Common myeloid progenitor, CD34-positive (primary cell): ENCODE measurements around the gene SAMD8.
"Not testable (repeated sequence)": the region's sequence is repeated elsewhere in the genome, so short reads cannot be mapped to it uniquely, and the experiment has no call there.

ENCODE experiments used
- CTCF ChIA-PET: fragments of 350-600 bp; sonication (Branson Sonifier 250); formaldehyde crosslinking; loops from one replicate; lab custom pipeline; 2021; ENCODE audit warnings: antibody characterized with exemption; lab: Charles Lee
- POLR2A ChIA-PET: fragments of 350-600 bp; sonication (Branson Sonifier 250); formaldehyde crosslinking; loops from one replicate; lab custom pipeline; 2021; ENCODE audit warnings: antibody characterized with exemption; lab: Charles Lee
- DNase-seq, 3 donors: peaks; one replicate each; pipeline versions ENCODE4 v3.0.0 to v3.0.0-alpha.2; 2013
- H3K27ac ChIP-seq, 2 experiments: 1 replicate in 1 of 2; 2 replicates in 1 of 2; pipeline ENCODE4 v1.7.0; 2013; ENCODE audit warnings: inconsistent platforms in 2 of 2, low read length in 2 of 2, mild to moderate bottlenecking in 2 of 2, low read depth in 1 of 2, moderate library complexity in 1 of 2; ENCODE audit not compliant: severe bottlenecking in 2 of 2, insufficient read depth in 1 of 2, poor library complexity in 1 of 2
- H3K27me3 ChIP-seq, 5 experiments: replicated peaks in 2 of 5; 1 replicate in 3 of 5; 2 replicates in 2 of 5; pipeline versions ENCODE4 v1.6.1 to v1.7.0; 2013; ENCODE audit warnings: low read length in 4 of 5, mild to moderate bottlenecking in 2 of 5, moderate library complexity in 2 of 5, inconsistent platforms in 1 of 5; ENCODE audit not compliant: insufficient read depth in 5 of 5, control insufficient read depth in 4 of 5
- H3K36me3 ChIP-seq, 4 experiments: 1 replicate in 2 of 4; 2 replicates in 2 of 4; pipeline versions ENCODE4 v1.6.1 to v1.7.0; 2013; ENCODE audit warnings: low read length in 3 of 4, control low read depth in 1 of 4, mild to moderate bottlenecking in 1 of 4; ENCODE audit not compliant: control insufficient read depth in 4 of 4, insufficient read depth in 4 of 4
- H3K4me1 ChIP-seq, 4 experiments: 1 replicate in 3 of 4; 2 replicates in 1 of 4; pipeline versions ENCODE4 v1.6.1 to v1.7.1; 2013; ENCODE audit warnings: low read length in 3 of 4, mild to moderate bottlenecking in 3 of 4, control low read depth in 1 of 4, inconsistent platforms in 1 of 4, moderate library complexity in 1 of 4; ENCODE audit not compliant: control insufficient read depth in 4 of 4, insufficient read depth in 4 of 4; ENCODE audit errors: control extremely low read depth in 1 of 4
- H3K4me3 ChIP-seq, 7 experiments: 1 replicate in 4 of 7; 2 replicates in 3 of 7; pipeline versions ENCODE4 v1.5.1 to v1.7.0; 2013; ENCODE audit warnings: mild to moderate bottlenecking in 7 of 7, low read length in 6 of 7, moderate library complexity in 6 of 7, inconsistent platforms in 2 of 7, low read depth in 2 of 7, control low read depth in 1 of 7; ENCODE audit not compliant: insufficient read depth in 4 of 7, control insufficient read depth in 1 of 7; ENCODE audit errors: extremely low read depth in 1 of 7
- H3K9me3 ChIP-seq, 5 experiments: 1 replicate in 4 of 5; 2 replicates in 1 of 5; pipeline versions ENCODE4 v1.6.1 to v1.7.1; 2013; ENCODE audit warnings: low read length in 4 of 5, mild to moderate bottlenecking in 2 of 5, inconsistent platforms in 1 of 5, low read depth in 1 of 5, moderate library complexity in 1 of 5; ENCODE audit not compliant: control insufficient read depth in 4 of 5, insufficient read depth in 2 of 5; ENCODE audit errors: control extremely low read depth in 1 of 5
- WGBS: methylation state at CpG from one replicate; pipeline ENCODE4 v1.1.5; 2013; ENCODE audit not compliant: insufficient coverage; 5-methylcytosine and 5-hydroxymethylcytosine counted together

Gene SAMD8

GRCh38 chr10:75210282-75211006, 99.0 kb downstream of the SAMD8 start, which contains the start of gene VDAC2:
Gene VDAC2, plus strand, starts transcription at chr10:75210796. Its CDS starts 363 bp downstream, at chr10:75211159.
- Histone ChIP-seq H3K4me1 (peaks cover 8 to 23% (median 17%) of the 10 kb centered on the region in 4 experiments), H3K4me3 (peak within 1 kb of the TSS; percentile 89 to 98 (median 96)), H3K27ac (peak within 1 kb of the TSS; percentile 93 to 95), H3K9me3 (no peaks in the 10 kb centered on the region), H3K27me3 (no peaks in the 10 kb centered on the region), H3K36me3 (peaks cover 0 to 24% (median 14%) of the 10 kb centered on the region in 4 experiments)
- ChIA-PET CTCF (interaction anchor here (0.6 to 3.4 kb wide), 12 partner anchors 12 to 112 kb away, joined by 3 to 21 read pairs (median 6); partner anchors contain the start of gene COMTD1), POLR2A (interaction anchor here (0.6 to 2.1 kb wide), 7 partner anchors 9 to 1714 kb away, joined by 3 to 8 read pairs (median 4); partner anchors contain the start of genes PPP3CB and SAMD8)
- WGBS = under 1% methylated on average over 70 of the region's 80 CpGs
- peak; percentile 90 to 96 (median 95) for DNase-seq

- Histone ChIP-seq H3K9me3 (no peaks in the 10 kb centered on the region), H3K4me3 (peak overlapping the region; percentile 89 to 98 (median 96)), H3K27ac (peak overlapping the region; percentile 93 to 95), H3K4me1 (peaks cover 8 to 23% (median 17%) of the 10 kb centered on the region in 4 experiments), H3K27me3 (no peaks in the 10 kb centered on the region), H3K36me3 (peaks cover 3 to 30% (median 18%) of the 10 kb centered on the region in 4 experiments)
- peak in 2 of 3 donors; percentile 46 to 55 for DNase-seq
- WGBS = 0% methylated on average over 21 of the region's 38 CpGs
- POLR2A ChIA-PET = interaction anchor here (0.6 to 2.1 kb wide), 7 partner anchors 9 to 1715 kb away, joined by 3 to 8 read pairs (median 4); partner anchors contain the start of genes PPP3CB and SAMD8
- CTCF ChIA-PET = interaction anchor here (0.6 to 3.4 kb wide), 10 partner anchors 11 to 95 kb away, joined by 3 to 21 read pairs (median 6); partner anchors contain the start of gene COMTD1
Observed at GRCh38 chr10:75211007-75211691, 99.7 kb downstream of the SAMD8 start.

GRCh38 chr10:75212343-75212742, 100.9 kb downstream of the SAMD8 start:
- H3K4me1 ChIP-seq = peaks cover 8 to 23% (median 17%) of the 10 kb centered on the region in 4 experiments
- CTCF ChIA-PET = interaction anchor here (0.6 to 3.4 kb wide), 5 partner anchors 18 to 59 kb away, joined by 3 to 21 read pairs (median 8); partner anchors contain the start of gene COMTD1
- peaks cover 9 to 42% (median 29%) of the 10 kb centered on the region in 4 experiments for H3K36me3 ChIP-seq
- peak overlapping the region in 4 of 7 experiments; percentile 17 to 98 (median 95) for H3K4me3 ChIP-seq
- H3K27me3 ChIP-seq = no peaks in the 10 kb centered on the region
- peak overlapping the region; percentile 93 to 95 for H3K27ac ChIP-seq
- DNase-seq = no peak
- H3K9me3 ChIP-seq = no peaks in the 10 kb centered on the region
- POLR2A ChIA-PET = interaction anchor here (0.7 to 1.1 kb wide), 2 partner anchors 18 to 35 kb away, joined by 3 to 5 read pairs; no protein-coding TSS in a partner anchor
- WGBS = 100% methylated on average over 4 of the region's 6 CpGs

GRCh38 chr10:75220274-75220673, 108.8 kb downstream of the SAMD8 start:
- ChIA-PET POLR2A (interaction anchor here (1.3 kb wide), 1 partner anchor 10 kb away, joined by 3 read pairs; the partner anchor contains the start of gene VDAC2), CTCF (interaction anchor here (7.1 kb wide), 1 partner anchor 8 kb away, joined by 70 read pairs; no protein-coding TSS in a partner anchor)
- 100% methylated on average over 3 of the region's 4 CpGs for WGBS
- peaks cover 34 to 96% (median 70%) of the 10 kb centered on the region in 4 experiments for H3K36me3 ChIP-seq
- H3K4me1 ChIP-seq = no peaks in the 10 kb centered on the region
- H3K27me3 ChIP-seq = no peaks in the 10 kb centered on the region
- H3K9me3 ChIP-seq = no peaks in the 10 kb centered on the region
- no peak for DNase-seq
- no peak overlapping the region for H3K4me3 ChIP-seq
- no peak overlapping the region for H3K27ac ChIP-seq

- not testable (repeated sequence) for DNase-seq
Observed at GRCh38 chr10:75221492-75221891, 110.0 kb downstream of the SAMD8 start.

GRCh38 chr10:75223507-75223906, 112.1 kb downstream of the SAMD8 start:
- no peak overlapping the region for H3K4me3 ChIP-seq
- ChIA-PET CTCF (interaction anchor here (0.8 to 1.3 kb wide), 4 partner anchors 12 to 37 kb away, joined by 3 to 4 read pairs (median 3); partner anchors contain the start of genes COMTD1 and VDAC2), POLR2A (interaction anchor here (0.5 kb wide), 1 partner anchor 14 kb away, joined by 4 read pairs; no protein-coding TSS in a partner anchor)
- no peak for DNase-seq
- no peaks in the 10 kb centered on the region for H3K9me3 ChIP-seq
- H3K36me3 ChIP-seq = peaks cover 16 to 88% (median 66%) of the 10 kb centered on the region in 4 experiments
- 100% methylated on average over 1 of the region's 2 CpGs for WGBS
- no peaks in the 10 kb centered on the region for H3K27me3 ChIP-seq
- no peaks in the 10 kb centered on the region for H3K4me1 ChIP-seq
- H3K27ac ChIP-seq = peak overlapping the region in 1 of 2 experiments; percentile 16

More at GRCh38 chr10:75221492-75221891, 110.0 kb downstream of the SAMD8 start:
- POLR2A ChIA-PET, H3K4me1 ChIP-seq, H3K27me3 ChIP-seq, H3K9me3 ChIP-seq, H3K4me3 ChIP-seq: not testable (repeated sequence)
- no CpG with 5 or more reads among the region's 8 CpGs for WGBS
- Histone ChIP-seq H3K36me3 (peaks cover 27 to 94% (median 72%) of the 10 kb centered on the region in 4 experiments), H3K27ac (peak overlapping the region in 1 of 2 experiments; percentile 34)
- CTCF ChIA-PET = interaction anchor here (2.0 kb wide), 1 partner anchor 11 kb away, joined by 5 read pairs; the partner anchor contains the start of gene VDAC2
